HEK293 (cell line): ENCODE measurements around the gene STARD13.

Experiments
- CTCF ChIA-PET: fragments of 350-600 bp; formaldehyde crosslinking; extraction: SDS; loops from one replicate; lab custom pipeline; 2021; ENCODE audit warnings: antibody characterized with exemption; lab: Yijun Ruan, JAX
- POLR2A ChIA-PET: fragments of 300-600 bp; formaldehyde crosslinking; extraction: SDS; loops from one replicate; lab custom pipeline; 2020; ENCODE audit warnings: antibody characterized with exemption, inconsistent platforms; lab: Yijun Ruan, JAX
- H3K27ac ChIP-seq: fragments of 200-500 bp; sonication (Bioruptor generic); 2 replicates; pipeline ENCODE4 v1.5.1; 2014; ENCODE audit warnings: low read depth, low read length, control low read depth, inconsistent platforms; ENCODE audit errors: extremely low read depth
- H3K36me3 ChIP-seq, 2 experiments: fragments of 200-500 bp in 1 of 2; sonication (Bioruptor generic) in 1 of 2; 1 replicate in 1 of 2; 2 replicates in 1 of 2; pipeline ENCODE4 v1.5.1; 2014 to 2017; ENCODE audit warnings: inconsistent platforms in 2 of 2, low read length in 2 of 2; ENCODE audit not compliant: control insufficient read depth in 2 of 2, insufficient read depth in 1 of 2
- H3K4me1 ChIP-seq: fragments of 200-500 bp; sonication (Bioruptor generic); 2 replicates; pipeline ENCODE4 v1.5.1; 2014; ENCODE audit warnings: mild to moderate bottlenecking, low read length, inconsistent platforms; ENCODE audit not compliant: control insufficient read depth, insufficient read depth
- H3K4me3 ChIP-seq: 2 replicates; pipeline ENCODE4 v1.5.1; 2011; ENCODE audit warnings: low read depth, mild to moderate bottlenecking, control low read depth, low read length, moderate library complexity
- H3K9me3 ChIP-seq: fragments of 200-500 bp; sonication (Bioruptor generic); 2 replicates; pipeline ENCODE4 v1.5.1; 2014; ENCODE audit warnings: low read depth, low read length, inconsistent platforms; ENCODE audit not compliant: control insufficient read depth, insufficient read depth
- CTCF ChIP-seq: fragments of 450-650 bp; formaldehyde crosslinking; IDR thresholded peaks from 2 replicates; pipeline ENCODE4 v1.5.1; 2016; ENCODE audit warnings: missing biosample characterization, missing genetic modification characterization
- GLI2 ChIP-seq: fragments of 450-650 bp; formaldehyde crosslinking; IDR thresholded peaks from 2 replicates; pipeline ENCODE4; 2017; ENCODE audit warnings: missing biosample characterization, missing genetic modification characterization, low read depth, borderline replicate concordance
- GLIS1 ChIP-seq: fragments of 450-650 bp; formaldehyde crosslinking; IDR thresholded peaks from 2 replicates; pipeline ENCODE4 v1.5.1; 2016; ENCODE audit warnings: missing biosample characterization, missing genetic modification characterization
- HOXD13 ChIP-seq: sonication (generic); formaldehyde crosslinking; IDR thresholded peaks from 2 replicates; pipeline ENCODE4 v1.8.0; 2022; ENCODE audit warnings: missing genetic modification reagents, borderline replicate concordance
- INSM2 ChIP-seq: fragments of 450-650 bp; formaldehyde crosslinking; IDR thresholded peaks from 2 replicates; pipeline ENCODE4 v1.5.1; 2016; ENCODE audit warnings: missing biosample characterization, missing genetic modification characterization
- OSR2 ChIP-seq: fragments of 450-650 bp; formaldehyde crosslinking; IDR thresholded peaks from 2 replicates; pipeline ENCODE4 v1.5.1; 2016; ENCODE audit warnings: missing biosample characterization, missing genetic modification characterization
- OVOL3 ChIP-seq: fragments of 450-650 bp; formaldehyde crosslinking; IDR thresholded peaks from 2 replicates; pipeline ENCODE4 v1.5.1; 2016; ENCODE audit warnings: missing biosample characterization, missing genetic modification characterization
- SP2 ChIP-seq: fragments of 450-650 bp; formaldehyde crosslinking; IDR thresholded peaks from 2 replicates; pipeline ENCODE4 v1.5.1; 2016; ENCODE audit warnings: missing biosample characterization, missing genetic modification characterization
- ZBTB44 ChIP-seq: fragments of 450-650 bp; IDR thresholded peaks from 2 replicates; pipeline ENCODE4 v1.5.1; 2018; ENCODE audit warnings: missing biosample characterization, mild to moderate bottlenecking, missing genetic modification characterization
- ZEB2 ChIP-seq: fragments of 450-650 bp; formaldehyde crosslinking; IDR thresholded peaks from 2 replicates; pipeline ENCODE4 v1.5.1; 2016; ENCODE audit warnings: missing biosample characterization, missing genetic modification characterization
- ZNF223 ChIP-seq: fragments of 450-650 bp; formaldehyde crosslinking; IDR thresholded peaks from 2 replicates; pipeline ENCODE4 v1.5.1; 2016; ENCODE audit warnings: missing biosample characterization, missing genetic modification characterization
- ZNF248 ChIP-seq: fragments of 450-650 bp; formaldehyde crosslinking; IDR thresholded peaks from 2 replicates; pipeline ENCODE4 v1.5.1; 2017; ENCODE audit warnings: missing biosample characterization, missing genetic modification characterization
- ZNF391 ChIP-seq: fragments of 450-650 bp; formaldehyde crosslinking; IDR thresholded peaks from 2 replicates; pipeline ENCODE4 v1.5.1; 2016; ENCODE audit warnings: low read depth, missing biosample characterization, missing genetic modification characterization, borderline replicate concordance
- ZNF449 ChIP-seq: fragments of 450-650 bp; formaldehyde crosslinking; IDR thresholded peaks from 2 replicates; pipeline ENCODE4 v1.5.1; 2017; ENCODE audit warnings: missing biosample characterization, mild to moderate bottlenecking, missing genetic modification characterization, moderate library complexity
- ZNF530 ChIP-seq: fragments of 450-650 bp; formaldehyde crosslinking; IDR thresholded peaks from 2 replicates; pipeline ENCODE4 v1.5.1; 2016; ENCODE audit warnings: low read depth, missing biosample characterization, missing genetic modification characterization
- ZNF549 ChIP-seq: fragments of 450-650 bp; IDR thresholded peaks from 2 replicates; pipeline ENCODE4 v1.5.1; 2018; ENCODE audit warnings: missing biosample characterization, missing genetic modification characterization, mild to moderate bottlenecking, inconsistent platforms, moderate library complexity
- ZNF610 ChIP-seq: fragments of 450-650 bp; formaldehyde crosslinking; IDR thresholded peaks from 2 replicates; pipeline ENCODE4 v1.5.1; 2016; ENCODE audit warnings: missing biosample characterization, missing genetic modification characterization, borderline replicate concordance
- ZNF626 ChIP-seq: fragments of 450-650 bp; sonication (Bioruptor Pico); formaldehyde crosslinking; IDR thresholded peaks from 2 replicates; pipeline ENCODE4 v1.5.1; 2018; ENCODE audit warnings: missing biosample characterization, missing genetic modification characterization, inconsistent platforms
- ZNF645 ChIP-seq: fragments of 450-650 bp; formaldehyde crosslinking; IDR thresholded peaks from 2 replicates; pipeline ENCODE4; 2016; ENCODE audit warnings: missing biosample characterization, missing genetic modification characterization
- ZNF654 ChIP-seq: fragments of 450-650 bp; formaldehyde crosslinking; IDR thresholded peaks from 2 replicates; pipeline ENCODE4 v1.5.1; 2016; ENCODE audit warnings: low read depth, missing biosample characterization, missing genetic modification characterization
- ZNF660 ChIP-seq: fragments of 450-650 bp; IDR thresholded peaks from 2 replicates; pipeline ENCODE4 v1.5.1; 2018; ENCODE audit warnings: missing biosample characterization, mild to moderate bottlenecking, missing genetic modification characterization
- ZNF701 ChIP-seq: fragments of 450-650 bp; formaldehyde crosslinking; IDR thresholded peaks from 2 replicates; pipeline ENCODE4 v1.5.1; 2016; ENCODE audit warnings: missing biosample characterization, missing genetic modification characterization

The STARD13 gene

GRCh38 chr13:33228648-33229445 lies 56.7 kb downstream of the STARD13 start:
- POLR2A ChIA-PET = no interaction called here
- CTCF ChIA-PET = interaction anchor here (0.9 to 2.8 kb wide), 10 partner anchors 11 to 495 kb away, joined by 3 to 10 read pairs (median 4); partner anchors contain the start of gene STARD13
- Histone ChIP-seq H3K36me3 (no peaks in the 10 kb centered on the region), H3K4me3 (no peak overlapping the region)
- no peak for TF ChIP-seq ZNF223
- peak; percentile 77 for TF ChIP-seq GLIS1 (tag by site-specific recombination)
- TF ChIP-seq ZNF660 (tag by site-specific recombination) = 0 out of 2 replicates have a peak, but pooled peaks have one; percentile 72
- TF ChIP-seq ZNF654 (tag by site-specific recombination) = peak; percentile 86
- peak; percentile 25; the same call in 1 of the 2 replicates for TF ChIP-seq CTCF (tag by site-specific recombination)
- TF ChIP-seq, all 188 proteins: peak for 4
- Histone ChIP-seq H3K27ac (no peak overlapping the region), H3K4me1 (no peaks in the 10 kb centered on the region), H3K9me3 (no peaks in the 10 kb centered on the region)

GRCh38 chr13:33227927-33228647 lies 57.5 kb downstream of the STARD13 start:
- Histone ChIP-seq H3K9me3 (no peaks in the 10 kb centered on the region), H3K27ac (no peak overlapping the region), H3K36me3 (no peaks in the 10 kb centered on the region), H3K4me1 (no peaks in the 10 kb centered on the region)
- ChIA-PET CTCF (interaction anchor here (0.5 to 2.8 kb wide), 16 partner anchors 11 to 496 kb away, joined by 3 to 10 read pairs (median 3); partner anchors contain the start of gene STARD13), POLR2A (no interaction called here)
- TF ChIP-seq ZNF449 (tag by site-specific recombination) (no peak), OSR2 (no peak), ZBTB44 (tag by site-specific recombination) (no peak), ZNF610 (tag by site-specific recombination) (no peak), HOXD13 (no peak), ZNF645 (tag by site-specific recombination) (no peak), OVOL3 (tag by site-specific recombination) (no peak), INSM2 (no peak), ZNF391 (tag by site-specific recombination) (no peak), ZNF701 (tag by site-specific recombination) (no peak), ZEB2 (tag by site-specific recombination) (no peak), ZNF248 (no peak), SP2 (no peak), ZNF626 (no peak), GLI2 (tag by site-specific recombination) (no peak), ZNF549 (tag by site-specific recombination) (no peak), ZNF530 (tag by site-specific recombination) (no peak)
- TF ChIP-seq, all 188 proteins: peak for 0
- H3K4me3 ChIP-seq = no peak overlapping the region
